ENCODE data around the gene SMAD4. TPM values are rescaled to one million over a fixed set of nuclear protein-coding genes. Genes with fewer than 3 reads are reported as not detected.

The SMAD4 gene
- total RNA-seq, 1 experiment from 2014 or later, result 96.3 TPM

DNA sequence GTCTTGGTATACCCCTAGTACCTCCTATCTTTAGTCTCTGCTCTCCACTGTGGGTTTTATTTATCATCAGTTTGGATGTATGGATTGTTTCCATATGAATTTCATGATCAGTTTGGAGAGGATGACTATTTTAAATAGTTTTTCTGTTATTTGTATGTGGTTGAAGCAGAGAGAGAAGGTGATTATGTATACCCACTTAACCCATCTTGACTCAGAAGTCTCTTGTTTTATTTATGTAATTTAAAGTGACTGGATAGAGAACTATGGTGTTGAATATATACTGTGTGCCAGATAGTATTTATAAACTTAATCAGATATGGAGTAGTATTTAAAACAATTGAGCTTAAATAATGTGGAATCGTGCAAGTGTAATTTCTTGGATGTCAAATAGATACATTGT, 39.9 kb downstream of the SMAD4 start:
- CTCF ChIA-PET, result no interaction called here
- no peak overlapping the region for H2AFZ ChIP-seq (ENCODE audit: low read depth, low read length, poor library complexity, severe bottlenecking)
- intact Hi-C loops (cut with micrococcal nuclease), result no loop called here
- RAD21 ChIA-PET (ENCODE audit: low non-redundant PET in 1 of 2, low total read pairs in 2 of 2, uncharacterized antibody in 2 of 2, unreplicated experiment in 2 of 2), result no interaction called here
- DNase-seq (ENCODE audit: low read depth, low spot score) (no peak), ATAC-seq (no peak)
- H3K36me3 ChIP-seq (ENCODE audit: control insufficient read depth in 1 of 2, insufficient read depth in 2 of 2, low read length in 2 of 2), result peaks cover 6 to 24% of the 10 kb centered on the region in 2 experiments; a peak in 2 of 4 replicates
- TF ChIP-seq CBX3 (IDR thresholded peaks at IDR 0.05; ENCODE audit: low read depth) (no peak), RAD21 (IDR thresholded peaks at IDR 0.05; ENCODE audit: low read depth) (no peak), ELF1 (IDR thresholded peaks at IDR 0.05; ENCODE audit: borderline replicate concordance, low read depth) (no peak), FOSL1 (IDR thresholded peaks at IDR 0.05; ENCODE audit: low read depth) (no peak), YY1 (IDR thresholded peaks at IDR 0.05; ENCODE audit: extremely low read depth, insufficient replicate concordance, low read depth, low read length) (no peak), TCF7L2 (IDR thresholded peaks at IDR 0.05; ENCODE audit: borderline replicate concordance, extremely low read depth, insufficient read depth, insufficient read length) (no peak), POLR2AphosphoS5 (IDR thresholded peaks at IDR 0.05; ENCODE audit: low read depth, low read length) (no peak), EZH2phosphoT487 (IDR thresholded peaks at IDR 0.05; ENCODE audit: borderline replicate concordance) (no peak), POLR2A (IDR thresholded peaks at IDR 0.05; ENCODE audit: borderline replicate concordance, extremely low read depth, insufficient read depth, insufficient read length) (no peak), ZFX (IDR thresholded peaks at IDR 0.05) (no peak), JUND (IDR thresholded peaks at IDR 0.05) (no peak), SIN3A (IDR thresholded peaks at IDR 0.05; ENCODE audit: low read depth) (no peak), EGR1 (IDR thresholded peaks at IDR 0.05; ENCODE audit: low read depth) (no peak), CEBPB (IDR thresholded peaks at IDR 0.05; ENCODE audit: low read depth) (no peak), EZH2 (IDR thresholded peaks at IDR 0.05) (no peak)
- TF ChIP-seq, protein P1, sequence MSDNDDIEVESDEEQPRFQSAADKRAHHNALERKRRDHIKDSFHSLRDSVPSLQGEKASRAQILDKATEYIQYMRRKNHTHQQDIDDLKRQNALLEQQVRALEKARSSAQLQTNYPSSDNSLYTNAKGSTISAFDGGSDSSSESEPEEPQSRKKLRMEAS (IDR thresholded peaks at IDR 0.05), result no peak
- TF ChIP-seq, protein P2, sequence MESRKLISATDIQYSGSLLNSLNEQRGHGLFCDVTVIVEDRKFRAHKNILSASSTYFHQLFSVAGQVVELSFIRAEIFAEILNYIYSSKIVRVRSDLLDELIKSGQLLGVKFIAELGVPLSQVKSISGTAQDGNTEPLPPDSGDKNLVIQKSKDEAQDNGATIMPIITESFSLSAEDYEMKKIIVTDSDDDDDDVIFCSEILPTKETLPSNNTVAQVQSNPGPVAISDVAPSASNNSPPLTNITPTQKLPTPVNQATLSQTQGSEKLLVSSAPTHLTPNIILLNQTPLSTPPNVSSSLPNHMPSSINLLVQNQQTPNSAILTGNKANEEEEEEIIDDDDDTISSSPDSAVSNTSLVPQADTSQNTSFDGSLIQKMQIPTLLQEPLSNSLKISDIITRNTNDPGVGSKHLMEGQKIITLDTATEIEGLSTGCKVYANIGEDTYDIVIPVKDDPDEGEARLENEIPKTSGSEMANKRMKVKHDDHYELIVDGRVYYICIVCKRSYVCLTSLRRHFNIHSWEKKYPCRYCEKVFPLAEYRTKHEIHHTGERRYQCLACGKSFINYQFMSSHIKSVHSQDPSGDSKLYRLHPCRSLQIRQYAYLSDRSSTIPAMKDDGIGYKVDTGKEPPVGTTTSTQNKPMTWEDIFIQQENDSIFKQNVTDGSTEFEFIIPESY (IDR thresholded peaks at IDR 0.05; ENCODE audit: extremely low read depth, insufficient replicate concordance, low read length), result no peak
- TF ChIP-seq, protein P3, sequence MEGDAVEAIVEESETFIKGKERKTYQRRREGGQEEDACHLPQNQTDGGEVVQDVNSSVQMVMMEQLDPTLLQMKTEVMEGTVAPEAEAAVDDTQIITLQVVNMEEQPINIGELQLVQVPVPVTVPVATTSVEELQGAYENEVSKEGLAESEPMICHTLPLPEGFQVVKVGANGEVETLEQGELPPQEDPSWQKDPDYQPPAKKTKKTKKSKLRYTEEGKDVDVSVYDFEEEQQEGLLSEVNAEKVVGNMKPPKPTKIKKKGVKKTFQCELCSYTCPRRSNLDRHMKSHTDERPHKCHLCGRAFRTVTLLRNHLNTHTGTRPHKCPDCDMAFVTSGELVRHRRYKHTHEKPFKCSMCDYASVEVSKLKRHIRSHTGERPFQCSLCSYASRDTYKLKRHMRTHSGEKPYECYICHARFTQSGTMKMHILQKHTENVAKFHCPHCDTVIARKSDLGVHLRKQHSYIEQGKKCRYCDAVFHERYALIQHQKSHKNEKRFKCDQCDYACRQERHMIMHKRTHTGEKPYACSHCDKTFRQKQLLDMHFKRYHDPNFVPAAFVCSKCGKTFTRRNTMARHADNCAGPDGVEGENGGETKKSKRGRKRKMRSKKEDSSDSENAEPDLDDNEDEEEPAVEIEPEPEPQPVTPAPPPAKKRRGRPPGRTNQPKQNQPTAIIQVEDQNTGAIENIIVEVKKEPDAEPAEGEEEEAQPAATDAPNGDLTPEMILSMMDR (IDR thresholded peaks at IDR 0.05 in 2 of 3, conservative IDR thresholded peaks at IDR 0.05 in 1 of 3; ENCODE audit: borderline replicate concordance in 1 of 3, insufficient read depth in 1 of 3, low read depth in 2 of 3, low read length in 2 of 3), result no peak
- TF ChIP-seq, protein P4, sequence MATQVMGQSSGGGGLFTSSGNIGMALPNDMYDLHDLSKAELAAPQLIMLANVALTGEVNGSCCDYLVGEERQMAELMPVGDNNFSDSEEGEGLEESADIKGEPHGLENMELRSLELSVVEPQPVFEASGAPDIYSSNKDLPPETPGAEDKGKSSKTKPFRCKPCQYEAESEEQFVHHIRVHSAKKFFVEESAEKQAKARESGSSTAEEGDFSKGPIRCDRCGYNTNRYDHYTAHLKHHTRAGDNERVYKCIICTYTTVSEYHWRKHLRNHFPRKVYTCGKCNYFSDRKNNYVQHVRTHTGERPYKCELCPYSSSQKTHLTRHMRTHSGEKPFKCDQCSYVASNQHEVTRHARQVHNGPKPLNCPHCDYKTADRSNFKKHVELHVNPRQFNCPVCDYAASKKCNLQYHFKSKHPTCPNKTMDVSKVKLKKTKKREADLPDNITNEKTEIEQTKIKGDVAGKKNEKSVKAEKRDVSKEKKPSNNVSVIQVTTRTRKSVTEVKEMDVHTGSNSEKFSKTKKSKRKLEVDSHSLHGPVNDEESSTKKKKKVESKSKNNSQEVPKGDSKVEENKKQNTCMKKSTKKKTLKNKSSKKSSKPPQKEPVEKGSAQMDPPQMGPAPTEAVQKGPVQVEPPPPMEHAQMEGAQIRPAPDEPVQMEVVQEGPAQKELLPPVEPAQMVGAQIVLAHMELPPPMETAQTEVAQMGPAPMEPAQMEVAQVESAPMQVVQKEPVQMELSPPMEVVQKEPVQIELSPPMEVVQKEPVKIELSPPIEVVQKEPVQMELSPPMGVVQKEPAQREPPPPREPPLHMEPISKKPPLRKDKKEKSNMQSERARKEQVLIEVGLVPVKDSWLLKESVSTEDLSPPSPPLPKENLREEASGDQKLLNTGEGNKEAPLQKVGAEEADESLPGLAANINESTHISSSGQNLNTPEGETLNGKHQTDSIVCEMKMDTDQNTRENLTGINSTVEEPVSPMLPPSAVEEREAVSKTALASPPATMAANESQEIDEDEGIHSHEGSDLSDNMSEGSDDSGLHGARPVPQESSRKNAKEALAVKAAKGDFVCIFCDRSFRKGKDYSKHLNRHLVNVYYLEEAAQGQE (IDR thresholded peaks at IDR 0.05; ENCODE audit: low read depth), result no peak
- H3K9ac ChIP-seq (ENCODE audit: low read length), result no peak overlapping the region
- no peak overlapping the region for H3K4me3 ChIP-seq (replicated peaks in 1 of 2; ENCODE audit: low read depth in 1 of 2, low read length in 2 of 2)
- peaks cover 0 to 10% of the 10 kb centered on the region in 2 experiments; a peak in 2 of 4 replicates for H3K4me1 ChIP-seq (ENCODE audit: control insufficient read depth in 1 of 2, insufficient read depth in 2 of 2, low read length in 2 of 2)
- H3K9me3 ChIP-seq (ENCODE audit: control insufficient read depth in 1 of 2, insufficient read depth in 1 of 2, low read depth in 1 of 2, low read length in 2 of 2), result no peaks in the 10 kb centered on the region
- H3K27me3 ChIP-seq (ENCODE audit: insufficient read depth, low read length), result no peaks in the 10 kb centered on the region
- H3K4me2 ChIP-seq (ENCODE audit: low read length), result no peak overlapping the region
- H4K20me1 ChIP-seq (ENCODE audit: insufficient read depth), result peaks cover 3% of the 10 kb centered on the region; the same call in 1 of the 2 replicates
- POLR2A ChIA-PET, result no interaction called here
- H3K79me2 ChIP-seq (ENCODE audit: insufficient read depth, low read length), result peaks cover 26% of the 10 kb centered on the region
- no peaks in the 10 kb centered on the region for H3K9me2 ChIP-seq (ENCODE audit: insufficient read depth)
- no TSS peak for BruUV-seq (replicated peaks)
- no peak overlapping the region for H3K27ac ChIP-seq (ENCODE audit: low read depth, low read length)

Data from HCT116 (cell line).